Measurements from ENCODE around the gene RNF215. TPM values are rescaled to one million over a fixed set of nuclear protein-coding genes. Genes with fewer than 3 reads are reported as not detected.

RNF215 gene
- total RNA-seq, 1 donor from 2014 or later, result 15.5 TPM

- no peak for FAIRE-seq
- no peak for DNase-seq (ENCODE audit: low read depth)
- Histone ChIP-seq H3K36me3 (ENCODE audit: control insufficient read depth, insufficient read depth, low read length) (no peaks in the 10 kb centered on the region), H3K4me3 (ENCODE audit: low read depth, low read length) (no peak overlapping the region), H3K27me3 (ENCODE audit: control insufficient read depth, insufficient read depth, low read length) (no peaks in the 10 kb centered on the region)
- TF ChIP-seq, protein P1, sequence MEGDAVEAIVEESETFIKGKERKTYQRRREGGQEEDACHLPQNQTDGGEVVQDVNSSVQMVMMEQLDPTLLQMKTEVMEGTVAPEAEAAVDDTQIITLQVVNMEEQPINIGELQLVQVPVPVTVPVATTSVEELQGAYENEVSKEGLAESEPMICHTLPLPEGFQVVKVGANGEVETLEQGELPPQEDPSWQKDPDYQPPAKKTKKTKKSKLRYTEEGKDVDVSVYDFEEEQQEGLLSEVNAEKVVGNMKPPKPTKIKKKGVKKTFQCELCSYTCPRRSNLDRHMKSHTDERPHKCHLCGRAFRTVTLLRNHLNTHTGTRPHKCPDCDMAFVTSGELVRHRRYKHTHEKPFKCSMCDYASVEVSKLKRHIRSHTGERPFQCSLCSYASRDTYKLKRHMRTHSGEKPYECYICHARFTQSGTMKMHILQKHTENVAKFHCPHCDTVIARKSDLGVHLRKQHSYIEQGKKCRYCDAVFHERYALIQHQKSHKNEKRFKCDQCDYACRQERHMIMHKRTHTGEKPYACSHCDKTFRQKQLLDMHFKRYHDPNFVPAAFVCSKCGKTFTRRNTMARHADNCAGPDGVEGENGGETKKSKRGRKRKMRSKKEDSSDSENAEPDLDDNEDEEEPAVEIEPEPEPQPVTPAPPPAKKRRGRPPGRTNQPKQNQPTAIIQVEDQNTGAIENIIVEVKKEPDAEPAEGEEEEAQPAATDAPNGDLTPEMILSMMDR (IDR thresholded peaks at IDR 0.05; ENCODE audit: insufficient read depth, low read length, severe bottlenecking), result no peak
Measured at GRCh38 chr22:30368420-30368819, 18.8 kb downstream of the RNF215 start.

DNA sequence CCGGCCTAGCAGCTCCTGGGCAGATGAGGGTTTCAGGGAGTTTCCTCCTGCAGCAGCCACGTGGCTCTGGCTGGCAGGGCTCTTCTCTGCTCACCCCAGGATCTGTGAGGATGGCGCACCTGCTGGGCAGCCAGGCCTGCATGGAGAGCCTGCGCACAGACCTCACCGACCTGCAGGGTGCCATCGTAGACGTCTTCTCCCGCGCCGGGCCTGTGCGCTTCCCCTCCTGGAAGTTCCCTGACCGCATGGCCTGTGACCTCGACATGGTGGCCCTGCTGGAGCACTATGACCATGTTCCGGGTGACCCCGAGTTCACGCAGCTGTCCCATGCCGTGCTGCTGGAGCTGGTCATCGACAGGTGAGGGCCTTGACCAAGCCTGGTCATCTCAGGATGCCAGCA is 21.3 kb downstream of the RNF215 start:
- FAIRE-seq, result no peak
- DNase-seq (ENCODE audit: low read depth), result no peak
- TF ChIP-seq, protein P1 (IDR thresholded peaks at IDR 0.05; ENCODE audit: insufficient read depth, low read length, severe bottlenecking), result no peak

DNA sequence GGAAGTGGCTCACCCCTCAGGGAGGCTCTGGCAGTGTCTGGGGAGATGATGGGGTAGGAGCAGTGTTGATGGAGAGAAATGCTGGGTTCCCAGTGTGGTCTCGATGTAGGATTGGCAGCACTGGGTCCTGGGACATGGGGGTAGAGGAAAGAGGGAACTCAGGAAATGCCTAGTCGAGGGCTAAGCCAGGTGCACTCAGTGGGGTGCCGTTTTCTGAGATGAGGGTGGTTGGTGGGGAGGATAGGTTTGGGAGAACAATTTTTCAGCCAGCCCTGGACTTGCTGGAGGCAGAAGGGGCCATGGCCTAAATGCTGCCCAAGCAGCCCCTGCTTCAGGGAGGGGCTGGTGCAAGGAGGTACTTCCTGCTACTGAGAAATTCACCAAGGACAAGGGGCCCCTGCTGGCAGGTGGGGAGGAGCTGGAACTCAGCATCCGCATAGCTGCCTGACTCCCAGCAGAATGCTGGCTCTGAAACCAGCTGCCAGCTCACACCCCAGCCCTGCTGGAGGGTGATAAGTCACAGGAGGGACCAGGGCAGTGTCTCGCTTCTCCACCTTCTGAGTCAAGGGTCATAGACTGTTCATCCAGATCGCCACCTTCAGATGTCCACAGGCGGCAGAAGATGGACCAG is 24.4 kb downstream of the RNF215 start:
- Histone ChIP-seq H3K4me3 (ENCODE audit: low read depth, low read length) (no peak overlapping the region), H3K27me3 (ENCODE audit: control insufficient read depth, insufficient read depth, low read length) (no peaks in the 10 kb centered on the region), H3K36me3 (ENCODE audit: control insufficient read depth, insufficient read depth, low read length) (no peaks in the 10 kb centered on the region)
- TF ChIP-seq, protein P1 (IDR thresholded peaks at IDR 0.05; ENCODE audit: insufficient read depth, low read length, severe bottlenecking), result no peak
- no peak for FAIRE-seq
- no peak for DNase-seq (ENCODE audit: low read depth)

More for the DNA sequence above, 21.3 kb downstream of the RNF215 start:
- Histone ChIP-seq H3K27me3 (ENCODE audit: control insufficient read depth, insufficient read depth, low read length) (no peaks in the 10 kb centered on the region), H3K4me3 (ENCODE audit: low read depth, low read length) (no peak overlapping the region), H3K36me3 (ENCODE audit: control insufficient read depth, insufficient read depth, low read length) (no peaks in the 10 kb centered on the region)

GRCh38 chr22:30361916-30362650 is 25.1 kb downstream of the RNF215 start:
- no peak for DNase-seq (ENCODE audit: low read depth)
- FAIRE-seq, result no peak
- H3K4me3 ChIP-seq (ENCODE audit: low read depth, low read length), result no peak overlapping the region
- TF ChIP-seq, protein P1 (IDR thresholded peaks at IDR 0.05; ENCODE audit: insufficient read depth, low read length, severe bottlenecking), result no peak
- no peaks in the 10 kb centered on the region for H3K36me3 ChIP-seq (ENCODE audit: control insufficient read depth, insufficient read depth, low read length)
- no peaks in the 10 kb centered on the region for H3K27me3 ChIP-seq (ENCODE audit: control insufficient read depth, insufficient read depth, low read length)

DNA sequence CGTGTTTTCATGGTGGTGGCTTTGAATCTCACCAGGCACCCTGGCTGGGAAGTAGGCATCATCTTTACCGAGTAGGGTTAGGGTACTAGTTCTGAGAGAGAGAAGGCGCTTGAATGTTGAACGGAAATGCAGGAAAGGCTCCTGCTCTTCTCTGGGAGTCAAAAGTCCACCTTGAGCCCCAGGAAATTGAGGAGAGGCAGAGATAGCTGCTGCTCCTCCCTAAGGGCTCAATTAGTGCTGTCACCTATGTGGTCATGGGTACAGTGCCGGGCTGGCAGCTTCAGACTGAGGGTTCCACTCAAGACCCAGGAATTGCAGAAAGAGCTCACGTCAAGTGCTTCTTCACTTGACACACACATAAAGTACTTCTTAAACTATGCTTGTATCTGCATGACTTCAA is 28.7 kb downstream of the RNF215 start:
- H3K27me3 ChIP-seq (ENCODE audit: control insufficient read depth, insufficient read depth, low read length), result no peaks in the 10 kb centered on the region
- no peak overlapping the region for H3K4me3 ChIP-seq (ENCODE audit: low read depth, low read length)
- FAIRE-seq (no peak), DNase-seq (ENCODE audit: low read depth) (no peak)
- no peaks in the 10 kb centered on the region for H3K36me3 ChIP-seq (ENCODE audit: control insufficient read depth, insufficient read depth, low read length)
- TF ChIP-seq, protein P1 (IDR thresholded peaks at IDR 0.05; ENCODE audit: insufficient read depth, low read length, severe bottlenecking), result no peak
